ENCODE measurements around the gene ODAD2. TPM values are rescaled to one million over a fixed set of nuclear protein-coding genes. Genes with fewer than 3 reads are reported as not detected.

ODAD2 gene
- total RNA-seq, 1 experiment from 2014 or later, result 0.52 TPM

DNA sequence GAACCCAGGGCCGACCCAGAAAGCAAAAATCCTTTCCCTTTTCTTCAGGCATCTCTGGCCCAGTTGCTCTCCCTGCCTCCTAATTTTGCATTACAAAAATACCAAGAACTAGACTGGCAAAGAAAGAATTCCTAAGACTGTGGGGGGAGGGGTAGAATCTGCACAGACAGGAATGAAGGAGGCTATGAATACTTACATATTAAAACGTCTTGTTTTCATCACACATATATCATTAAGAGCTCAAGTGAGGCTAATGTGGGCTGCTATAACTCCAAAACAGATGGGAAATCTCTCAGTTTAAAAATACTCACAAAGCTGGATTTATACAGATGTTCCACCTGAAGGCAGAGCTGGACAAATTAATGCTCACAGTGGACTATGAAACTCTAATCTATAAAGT is 224.0 kb downstream of the ODAD2 start:
- DNase-seq (ENCODE audit: low read depth), result no peak

DNA sequence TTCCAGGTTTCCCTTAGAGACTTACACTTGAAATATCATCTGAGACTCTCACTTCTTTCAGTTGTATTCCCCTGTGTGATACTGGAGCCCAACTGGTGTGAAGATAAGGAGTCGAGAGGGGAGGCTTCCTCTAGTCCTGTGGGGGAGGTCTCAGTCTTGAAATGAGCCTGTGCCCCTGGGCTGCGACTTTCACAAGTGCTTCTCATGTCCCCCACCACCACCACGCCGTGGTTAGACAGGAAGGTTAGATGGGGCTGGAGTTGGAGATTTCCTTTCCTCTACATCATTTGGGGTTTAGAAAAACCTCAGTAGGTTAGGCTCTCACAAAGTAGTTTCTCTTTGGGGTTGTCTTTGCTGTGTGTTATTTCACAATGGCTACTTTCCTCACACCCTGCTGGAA is 227.6 kb downstream of the ODAD2 start:
- no peak for DNase-seq (ENCODE audit: low read depth)

DNA sequence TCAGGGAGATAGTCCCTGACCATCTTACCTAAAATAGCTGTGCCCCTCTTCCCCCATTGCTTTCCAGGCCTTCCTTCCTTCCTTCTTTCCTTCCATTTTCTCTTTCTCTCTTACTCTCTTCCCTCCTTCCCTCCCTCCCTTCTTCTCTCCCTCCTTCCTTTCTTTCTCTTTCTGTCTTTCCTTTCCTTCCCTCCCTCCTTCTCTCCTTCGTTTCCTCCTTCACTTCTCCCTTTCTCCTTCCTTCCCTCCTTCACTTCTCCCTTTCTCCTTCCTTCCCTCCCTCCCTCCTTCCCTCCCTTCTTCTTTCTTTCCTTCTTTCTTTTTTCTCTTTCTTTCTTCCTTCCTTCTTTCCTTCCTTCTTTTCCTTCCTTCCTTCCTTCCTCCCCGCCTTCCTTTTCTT is 228.7 kb downstream of the ODAD2 start:
- no peak for DNase-seq (ENCODE audit: low read depth)
